K562 (cell line): ENCODE measurements around the gene PMVK. TPM values are rescaled to one million over a fixed set of nuclear protein-coding genes. Genes with fewer than 3 reads are reported as not detected.

Experiments used
- BCOR ChIP-seq: fragments of 450-650 bp; IDR thresholded peaks from 2 replicates; pipeline ENCODE4 v1.6.1; 2016
- CBFA2T3 ChIP-seq: fragments of 450-650 bp; IDR thresholded peaks from 2 replicates; pipeline ENCODE4 v1.6.1; 2017
- CHD2 ChIP-seq: IDR thresholded peaks from 2 replicates; pipeline ENCODE4 v1.6.1; 2011; ENCODE audit warnings: low read depth, low read length
- ERF ChIP-seq: fragments of 450-650 bp; formaldehyde crosslinking; IDR thresholded peaks from 2 replicates; pipeline ENCODE4 v1.4.0; 2020; ENCODE audit warnings: mild to moderate bottlenecking, mixed read lengths
- FOXA1 ChIP-seq: fragments of 450-650 bp; IDR thresholded peaks from 2 replicates; pipeline ENCODE4 v1.6.1; 2016; ENCODE audit warnings: mild to moderate bottlenecking, borderline replicate concordance
- HNRNPUL1 ChIP-seq: fragments of 200-400 bp; formaldehyde crosslinking; IDR thresholded peaks from 2 replicates; pipeline ENCODE4 v1.6.1; 2017; ENCODE audit warnings: low read length
- MAFG ChIP-seq: fragments of 450-650 bp; conservative IDR thresholded peaks from 2 replicates; pipeline ENCODE4 v1.6.1; 2016; ENCODE audit warnings: missing genetic modification characterization, missing compliant biosample characterization
- MED1 ChIP-seq: sonication (generic); formaldehyde crosslinking; IDR thresholded peaks from 2 replicates; pipeline ENCODE4 v1.8.1; 2023; ENCODE audit warnings: missing genetic modification reagents, borderline replicate concordance
- MEF2D ChIP-seq: conservative IDR thresholded peaks from 2 replicates; pipeline ENCODE4 v1.6.1; 2016; ENCODE audit warnings: low read depth, missing genetic modification characterization, missing compliant biosample characterization
- MIER1 ChIP-seq: fragments of 450-650 bp; IDR thresholded peaks from 2 replicates; pipeline ENCODE4 v1.6.1; 2016; ENCODE audit warnings: antibody characterized with exemption, mild to moderate bottlenecking, low read depth
- NCOA1 ChIP-seq: fragments of 450-650 bp; IDR thresholded peaks from 2 replicates; pipeline ENCODE4 v1.6.1; 2016; ENCODE audit warnings: low read depth
- NONO ChIP-seq, 2 experiments: fragments of 200-400 bp in 1 of 2; fragments of 450-650 bp in 1 of 2; formaldehyde crosslinking in 1 of 2; IDR thresholded peaks; 2 replicates each; pipeline ENCODE4 v1.6.1; 2017; ENCODE audit warnings: low read depth in 2 of 2, mild to moderate bottlenecking in 2 of 2, moderate library complexity in 2 of 2, low read length in 1 of 2
- SIX5 ChIP-seq, 2 experiments: IDR thresholded peaks; 2 replicates each; pipeline ENCODE4 v1.6.1; 2011; ENCODE audit warnings: low read length in 2 of 2, borderline replicate concordance in 1 of 2, low read depth in 1 of 2, mild to moderate bottlenecking in 1 of 2, moderate library complexity in 1 of 2; ENCODE audit not compliant: insufficient read depth in 1 of 2
- SMC3 ChIP-seq: conservative IDR thresholded peaks from 2 replicates; pipeline ENCODE4 v1.6.1; 2011; ENCODE audit warnings: low read depth, low read length, improper control_type of control experiment; ENCODE audit not compliant: insufficient read depth
- STAT5B ChIP-seq: fragments of 250-450 bp; sonication (Bioruptor Pico); IDR thresholded peaks from 2 replicates; pipeline ENCODE4 v1.8.0; 2021; ENCODE audit warnings: mild to moderate bottlenecking, inconsistent platforms
- SUPT5H ChIP-seq: fragments of 450-650 bp; IDR thresholded peaks from 2 replicates; pipeline ENCODE4 v1.6.1; 2016
- TCF7 ChIP-seq: sonication (generic); IDR thresholded peaks from 2 replicates; pipeline ENCODE4 v1.6.1; 2016; ENCODE audit warnings: antibody characterized with exemption, borderline replicate concordance
- TCFL5 ChIP-seq: fragments of 250-450 bp; sonication (Bioruptor Pico); conservative IDR thresholded peaks from 2 replicates; pipeline ENCODE4 v1.6.1; 2021; ENCODE audit warnings: mild to moderate bottlenecking, moderate library complexity, matching md5 sums
- U2AF1 ChIP-seq: fragments of 200-400 bp; formaldehyde crosslinking; optimal IDR thresholded peaks from 2 replicates; pipeline ENCODE3; 2017; ENCODE audit warnings: mild to moderate bottlenecking, low read depth, low read length, moderate library complexity
- ZBED1 ChIP-seq: IDR thresholded peaks from 2 replicates; pipeline ENCODE4 v1.6.1; 2014
- ZNF431 ChIP-seq: sonication (generic); formaldehyde crosslinking; IDR thresholded peaks from 2 replicates; pipeline ENCODE4 v1.8.0; 2022; ENCODE audit warnings: mild to moderate bottlenecking, missing genetic modification reagents
- ZNF75A ChIP-seq: fragments of 450-650 bp; formaldehyde crosslinking; IDR thresholded peaks from 2 replicates; pipeline ENCODE4 v1.4.0; 2020; ENCODE audit warnings: mild to moderate bottlenecking
- ZSCAN32 ChIP-seq: fragments of 450-650 bp; formaldehyde crosslinking; IDR thresholded peaks from 2 replicates; pipeline ENCODE4 v1.4.0; 2020; ENCODE audit warnings: mild to moderate bottlenecking, moderate library complexity
- polyA plus RNA-seq, 8 experiments: library from polyadenylated mRNA; depleted of rRNA in 4 of 8; stranded (reverse) in 5 of 8; unstranded in 3 of 8; fragments of >200 nt; fragmentation: Nextera tagmentation in 2 of 8; fragmentation: Illumina TruSeq in 1 of 8; extraction: Ambion mirVana in 2 of 8; extraction: Trizol in 1 of 8; gene quantifications; 2 replicates each; pipeline versions ENCODE4 v1.2.1 to v1.2.3, GENCODE V29; 2011 to 2014; ENCODE audit warnings: inconsistent platforms in 1 of 8, missing spikeins in 1 of 8
- total RNA-seq, 7 experiments: library from RNA; depleted of rRNA in 6 of 7; stranded (reverse); fragments of >200 nt in 6 of 7; fragmentation: Illumina TruSeq in 2 of 7; extraction: Trizol in 2 of 7; gene quantifications; 2 replicates each; pipeline versions ENCODE4 v1.2.1 to v1.2.3, GENCODE V29; 2011 to 2021; ENCODE audit warnings: low replicate concordance in 1 of 7
- TF ChIP-seq, protein P1 (sequence below): IDR thresholded peaks from 3 replicates; pipeline ENCODE4 v1.6.1; 2011; ENCODE audit warnings: borderline replicate concordance, mild to moderate bottlenecking; ENCODE audit not compliant: insufficient read length, insufficient read depth
- TF ChIP-seq, protein P2 (sequence below): fragments of 450-650 bp; IDR thresholded peaks from 2 replicates; pipeline ENCODE4 v1.6.1; 2016; ENCODE audit warnings: low read depth, mild to moderate bottlenecking, moderate library complexity
- TF ChIP-seq, protein P3 (sequence below): fragments of 250-450 bp; sonication (Bioruptor Pico); IDR thresholded peaks from 2 replicates; pipeline ENCODE4 v1.5.0; 2022; ENCODE audit warnings: mild to moderate bottlenecking

The PMVK gene
- total and polyA plus RNA-seq, 9 of the 15 experiments (the other 6 are each of a cell fraction or from before 2014, with no cell fraction given): 1.1 to 15.3 (median 6.3) TPM

DNA sequence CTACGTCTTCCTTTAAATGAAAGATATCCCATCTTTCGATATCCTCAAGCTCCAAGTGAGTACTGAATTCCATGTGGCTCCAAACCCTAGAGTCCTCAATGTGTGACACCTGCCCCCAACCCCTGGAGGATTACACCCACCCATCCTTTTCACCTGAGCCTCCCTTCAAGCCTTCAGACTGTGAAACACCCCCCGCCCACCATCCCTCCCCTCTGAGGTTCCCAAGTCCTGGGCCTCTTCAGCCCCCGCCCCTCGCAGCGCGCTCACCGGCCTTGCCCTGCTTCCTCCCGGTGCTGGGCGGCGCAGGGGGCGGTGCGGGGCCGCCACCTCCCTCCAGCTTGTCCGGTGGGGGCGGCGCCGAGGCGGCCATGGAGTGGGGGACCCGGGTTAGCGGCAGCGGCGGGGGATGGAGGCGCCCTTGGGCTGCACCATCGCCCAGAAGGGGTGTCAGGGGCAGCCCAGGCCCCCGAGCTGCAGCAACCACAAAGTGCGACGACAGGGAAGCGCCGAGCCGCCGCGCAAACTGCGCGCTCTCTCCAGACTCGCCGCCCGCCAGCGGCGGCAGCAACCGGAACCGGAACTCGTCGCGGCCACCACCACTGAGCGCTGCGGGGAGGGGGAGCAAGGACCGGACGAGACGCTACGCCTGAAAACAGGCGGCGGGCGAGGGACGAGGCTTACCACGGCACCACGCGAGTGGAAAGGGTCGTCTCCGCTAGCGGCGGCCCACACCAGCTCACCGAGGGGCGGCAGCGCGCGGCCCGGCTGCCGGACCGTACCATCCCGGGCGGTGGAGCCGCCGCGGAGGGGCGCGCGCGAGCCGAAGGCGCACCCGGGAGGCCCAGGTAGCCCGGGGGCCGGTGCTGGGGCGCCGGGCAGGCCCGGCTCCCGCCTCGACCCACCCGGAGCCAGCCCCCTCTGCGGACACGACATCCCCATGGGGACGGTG is 25.0 kb upstream of the PMVK start, which contains the start of gene PYGO2 (continued):
- TF ChIP-seq ZNF75A (CRISPR knock-in tag) (peak; percentile 23; the same call in 1 of the 2 replicates), MIER1 (no peak), SIX5 (IDR thresholded peaks at IDR 0.05; ENCODE audit: borderline replicate concordance in 1 of 2, insufficient read depth in 1 of 2, low read depth in 1 of 2, low read length in 2 of 2) (peak; percentile 2 to 11; a peak in 1 of 4 replicates), U2AF1 (peak; percentile 51), ZSCAN32 (CRISPR knock-in tag) (no peak; the same call in 1 of the 2 replicates), BCOR (no peak), TCFL5 (no peak), ZNF431 (CRISPR knock-in tag) (0 out of 2 replicates have a peak, but pooled peaks have one; percentile 24), SUPT5H (peak; percentile 91), MED1 (CRISPR knock-in tag) (no peak), STAT5B (CRISPR knock-in tag) (no peak), CBFA2T3 (no peak), MAFG (tag) (no peak), ERF (peak; percentile 98), NCOA1 (no peak; the same call in 1 of the 2 replicates), MEF2D (tag) (no peak), SMC3 (no peak; the same call in 1 of the 2 replicates), HNRNPUL1 (no peak), FOXA1 (no peak), TCF7 (no peak), NONO (IDR thresholded peaks at IDR 0.05; ENCODE audit: low read depth in 2 of 2, low read length in 1 of 2) (peak in 1 of 2 experiments; percentile 99; a peak in 3 of 4 replicates), CHD2 (peak; percentile 17; the same call in 1 of the 2 replicates), ZBED1 (peak; percentile 70; the same call in 1 of the 2 replicates)
- TF ChIP-seq, protein P1, sequence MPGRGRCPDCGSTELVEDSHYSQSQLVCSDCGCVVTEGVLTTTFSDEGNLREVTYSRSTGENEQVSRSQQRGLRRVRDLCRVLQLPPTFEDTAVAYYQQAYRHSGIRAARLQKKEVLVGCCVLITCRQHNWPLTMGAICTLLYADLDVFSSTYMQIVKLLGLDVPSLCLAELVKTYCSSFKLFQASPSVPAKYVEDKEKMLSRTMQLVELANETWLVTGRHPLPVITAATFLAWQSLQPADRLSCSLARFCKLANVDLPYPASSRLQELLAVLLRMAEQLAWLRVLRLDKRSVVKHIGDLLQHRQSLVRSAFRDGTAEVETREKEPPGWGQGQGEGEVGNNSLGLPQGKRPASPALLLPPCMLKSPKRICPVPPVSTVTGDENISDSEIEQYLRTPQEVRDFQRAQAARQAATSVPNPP: no peak
- TF ChIP-seq, protein P2, sequence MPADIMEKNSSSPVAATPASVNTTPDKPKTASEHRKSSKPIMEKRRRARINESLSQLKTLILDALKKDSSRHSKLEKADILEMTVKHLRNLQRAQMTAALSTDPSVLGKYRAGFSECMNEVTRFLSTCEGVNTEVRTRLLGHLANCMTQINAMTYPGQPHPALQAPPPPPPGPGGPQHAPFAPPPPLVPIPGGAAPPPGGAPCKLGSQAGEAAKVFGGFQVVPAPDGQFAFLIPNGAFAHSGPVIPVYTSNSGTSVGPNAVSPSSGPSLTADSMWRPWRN: no peak
- TF ChIP-seq, protein P3, sequence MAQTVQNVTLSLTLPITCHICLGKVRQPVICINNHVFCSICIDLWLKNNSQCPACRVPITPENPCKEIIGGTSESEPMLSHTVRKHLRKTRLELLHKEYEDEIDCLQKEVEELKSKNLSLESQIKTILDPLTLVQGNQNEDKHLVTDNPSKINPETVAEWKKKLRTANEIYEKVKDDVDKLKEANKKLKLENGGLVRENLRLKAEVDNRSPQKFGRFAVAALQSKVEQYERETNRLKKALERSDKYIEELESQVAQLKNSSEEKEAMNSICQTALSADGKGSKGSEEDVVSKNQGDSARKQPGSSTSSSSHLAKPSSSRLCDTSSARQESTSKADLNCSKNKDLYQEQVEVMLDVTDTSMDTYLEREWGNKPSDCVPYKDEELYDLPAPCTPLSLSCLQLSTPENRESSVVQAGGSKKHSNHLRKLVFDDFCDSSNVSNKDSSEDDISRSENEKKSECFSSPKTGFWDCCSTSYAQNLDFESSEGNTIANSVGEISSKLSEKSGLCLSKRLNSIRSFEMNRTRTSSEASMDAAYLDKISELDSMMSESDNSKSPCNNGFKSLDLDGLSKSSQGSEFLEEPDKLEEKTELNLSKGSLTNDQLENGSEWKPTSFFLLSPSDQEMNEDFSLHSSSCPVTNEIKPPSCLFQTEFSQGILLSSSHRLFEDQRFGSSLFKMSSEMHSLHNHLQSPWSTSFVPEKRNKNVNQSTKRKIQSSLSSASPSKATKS (CRISPR knock-in tag): 0 out of 2 replicates have a peak, but pooled peaks have one; percentile 64
